Activated T-cell treated with anti-CD3 and anti-CD28 coated beads for 48 hours (primary cell): ENCODE data around the gene APLNR.
A peak's percentile ranks its signal among the peaks of the same experiment; 100 is the strongest.
"Not testable (repeated sequence)": the region's sequence is repeated elsewhere in the genome, so short reads cannot be mapped to it uniquely, and the experiment has no call there.

Source experiments
- DNase-seq: peaks from one replicate; pipeline ENCODE4 v3.0.0-alpha.2; 2020; ENCODE audit warnings: low read depth

The APLNR gene

DNA sequence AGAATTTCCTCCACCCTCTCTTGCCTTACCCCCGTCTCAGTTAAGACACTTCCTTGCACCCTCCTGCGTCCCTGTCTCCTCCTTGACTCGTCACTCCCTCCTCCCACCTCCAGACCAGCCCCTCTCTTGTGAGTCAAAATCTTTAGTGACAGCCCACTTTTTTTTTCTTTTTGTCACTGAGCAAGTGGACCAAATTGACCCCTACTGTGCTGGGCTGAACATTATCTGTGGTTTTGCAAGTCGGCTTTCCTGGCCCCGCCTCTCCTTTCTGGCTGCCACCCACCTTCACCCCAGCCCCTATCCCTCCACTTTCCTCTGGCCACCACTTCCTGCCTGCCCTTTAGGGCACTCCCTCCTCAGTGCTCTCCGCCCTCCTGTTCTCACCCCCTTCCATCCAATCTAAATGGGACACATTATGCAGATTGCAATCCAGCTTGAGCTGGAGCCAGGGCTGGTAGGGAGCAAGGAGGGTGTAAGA lies at the start of gene APLNR:
Gene APLNR, minus strand, starts transcription at position 47 of the 478 bp plus-strand sequence. CDS start 246 bp downstream, outside the sequence.
- DNase-seq, result no peak

DNA sequence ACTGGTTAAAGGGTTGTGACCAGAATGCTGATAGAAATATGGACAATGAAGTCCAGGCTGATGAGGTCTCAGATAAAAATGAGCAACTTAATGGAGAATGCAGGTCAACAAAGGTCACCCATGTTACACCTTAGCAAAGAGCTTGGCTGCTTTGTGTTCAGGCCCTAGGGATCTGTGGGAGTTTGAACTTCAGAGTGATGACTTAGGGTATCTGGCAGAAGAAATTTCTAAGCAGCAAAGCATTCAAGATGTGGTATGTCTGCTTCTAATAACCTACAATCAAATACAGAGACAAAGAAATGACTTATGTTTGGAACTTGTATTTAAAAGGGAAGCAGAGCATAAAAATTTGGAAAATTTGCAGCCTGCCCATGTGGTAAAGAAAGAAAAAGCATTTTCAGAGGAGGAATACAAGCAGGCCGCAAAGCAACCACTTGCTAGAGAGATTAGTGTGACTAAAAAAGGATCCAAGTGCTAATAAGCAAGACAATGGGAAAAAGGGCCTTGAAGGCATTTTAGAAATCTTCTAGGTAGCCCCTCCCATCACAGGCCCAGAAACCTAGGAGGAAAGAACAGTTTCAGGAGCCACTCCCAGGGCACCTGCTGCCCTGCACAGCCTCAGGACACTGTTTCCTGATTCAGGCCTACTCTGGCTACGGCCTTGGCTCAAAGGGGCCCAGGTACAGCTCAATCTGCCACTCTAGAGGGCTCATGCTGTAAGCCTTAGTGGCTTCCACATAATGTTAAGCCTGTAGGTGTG lies 46.4 kb upstream of the APLNR start:
- no peak for DNase-seq

DNA sequence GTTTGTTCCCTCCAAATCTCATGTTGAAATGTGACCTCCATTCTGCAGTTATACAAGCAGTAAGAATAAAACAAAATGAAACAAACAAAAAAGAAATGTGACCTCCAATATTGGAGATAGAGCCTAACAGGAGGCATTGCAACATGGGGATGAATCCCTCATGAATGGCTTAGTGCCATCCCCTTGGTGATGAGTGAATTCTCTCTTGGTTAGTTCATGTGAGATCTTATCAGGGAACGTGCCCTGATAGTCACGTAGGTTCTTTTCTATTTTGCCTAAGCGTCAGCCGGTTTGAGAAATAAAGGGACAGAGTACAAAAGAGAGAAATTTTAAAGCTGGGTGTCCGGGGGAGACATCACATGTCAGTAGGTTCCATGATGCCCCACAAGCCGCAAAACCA lies 44.5 kb upstream of the APLNR start:
- not testable (repeated sequence) for DNase-seq

DNA sequence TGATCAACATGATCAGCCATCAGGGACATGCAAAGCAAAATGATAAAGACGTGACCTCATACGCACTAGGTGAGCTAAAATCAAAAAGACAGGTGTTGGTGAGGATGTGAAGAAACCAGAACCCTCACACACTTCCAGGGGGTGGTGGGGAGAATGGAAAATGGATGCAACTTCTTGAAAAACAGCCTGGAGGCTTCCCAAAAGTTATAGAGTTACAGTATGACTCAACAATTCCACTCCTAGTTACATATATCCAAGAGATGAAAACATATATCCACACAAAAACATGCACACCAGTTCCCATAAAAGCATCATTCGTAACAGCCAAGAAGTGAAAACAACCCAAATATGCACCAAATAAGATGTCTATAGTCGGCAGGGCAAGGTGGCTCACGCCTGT lies 42.1 kb upstream of the APLNR start:
- DNase-seq, result no peak

DNA sequence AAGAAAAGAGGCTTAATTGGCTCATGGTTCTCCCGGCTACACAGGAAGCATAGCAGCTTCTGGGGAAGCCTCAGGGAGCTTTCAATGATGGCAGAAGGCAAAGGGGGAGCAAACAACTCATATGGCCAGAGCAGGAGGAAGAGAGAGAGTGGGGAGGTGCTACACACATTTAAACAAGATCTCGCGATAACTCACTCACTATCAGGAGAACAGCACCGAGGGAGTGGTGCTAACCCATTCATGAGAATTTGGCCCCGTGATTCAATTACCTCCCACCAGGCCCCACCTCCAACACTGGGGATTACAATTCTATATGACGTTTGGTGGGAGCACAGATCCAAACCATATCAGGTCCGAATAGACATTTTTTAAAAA lies 41.7 kb upstream of the APLNR start:
- no peak for DNase-seq

DNA sequence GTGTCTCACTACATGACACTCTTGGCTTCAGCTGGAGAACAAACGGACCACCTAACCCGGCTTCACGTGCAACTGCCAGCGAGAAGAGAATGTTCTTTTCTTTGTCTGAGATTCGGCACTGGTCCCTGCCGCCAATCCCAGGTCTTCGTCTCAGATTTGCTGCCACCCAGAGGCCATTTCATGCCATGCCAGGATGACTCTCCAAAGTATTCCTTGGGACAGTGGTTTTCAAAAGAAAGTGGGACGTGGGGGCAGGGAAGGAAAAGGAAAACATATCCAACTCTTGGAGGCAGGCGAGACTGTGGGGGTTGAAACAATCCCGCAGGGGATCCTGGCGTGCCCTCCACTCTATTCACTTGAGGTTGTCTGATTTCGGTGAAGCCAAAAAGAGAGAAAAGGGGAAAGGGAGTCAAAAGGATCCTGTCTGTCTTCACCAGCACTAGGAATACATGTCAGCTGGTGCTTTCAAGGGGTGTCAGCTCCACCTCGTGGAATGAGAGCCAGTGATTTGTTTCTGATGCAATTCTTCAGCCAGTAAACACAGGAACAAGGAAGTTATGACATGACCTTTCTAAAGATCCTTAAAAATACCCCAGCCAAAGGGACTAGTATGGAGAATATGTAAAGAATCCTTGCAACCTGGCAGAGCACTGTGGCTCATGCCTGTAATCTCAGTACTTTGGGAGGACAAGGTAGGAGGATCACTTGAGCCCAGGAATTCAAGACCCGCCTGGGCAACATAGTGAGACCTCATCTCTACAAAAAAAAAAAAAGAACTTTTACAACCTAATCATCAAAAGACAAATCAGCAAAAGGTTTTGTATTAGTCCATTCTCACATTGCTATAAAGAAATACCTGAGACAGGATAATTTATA lies 41.0 kb upstream of the APLNR start:
- peak; percentile 28 for DNase-seq

DNA sequence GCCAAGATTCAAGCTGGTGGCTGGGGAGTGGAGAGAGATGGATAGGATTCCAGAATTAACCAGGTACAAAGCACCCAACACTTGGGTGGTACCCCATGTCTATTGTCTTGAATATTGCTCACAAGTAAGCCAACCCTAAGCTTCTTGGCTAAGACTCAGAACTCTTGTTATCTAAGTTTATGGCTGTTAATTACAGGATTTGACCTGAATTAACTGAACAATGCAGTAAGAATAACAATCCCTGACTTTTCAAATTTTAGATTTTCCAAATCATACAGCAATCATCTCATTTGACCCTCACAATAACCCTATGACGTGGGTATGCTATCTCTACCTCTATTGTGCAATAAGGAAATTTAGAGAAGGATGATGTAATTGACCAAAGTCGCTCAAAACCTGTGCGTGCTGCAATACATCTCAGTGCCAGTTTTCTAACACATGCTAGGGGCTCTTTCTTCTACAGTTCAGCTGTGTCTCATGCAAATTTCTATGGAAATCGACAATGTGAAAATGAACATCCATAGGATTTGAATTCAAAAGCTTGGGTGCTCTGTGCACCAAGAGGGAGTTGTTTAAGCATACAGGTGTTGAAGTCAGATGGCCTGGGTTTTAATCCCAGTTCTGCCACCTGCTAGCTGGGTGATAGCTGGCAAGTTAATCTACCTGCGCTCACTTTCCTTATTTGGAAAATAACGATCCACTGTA lies 40.1 kb upstream of the APLNR start:
- no peak for DNase-seq

DNA sequence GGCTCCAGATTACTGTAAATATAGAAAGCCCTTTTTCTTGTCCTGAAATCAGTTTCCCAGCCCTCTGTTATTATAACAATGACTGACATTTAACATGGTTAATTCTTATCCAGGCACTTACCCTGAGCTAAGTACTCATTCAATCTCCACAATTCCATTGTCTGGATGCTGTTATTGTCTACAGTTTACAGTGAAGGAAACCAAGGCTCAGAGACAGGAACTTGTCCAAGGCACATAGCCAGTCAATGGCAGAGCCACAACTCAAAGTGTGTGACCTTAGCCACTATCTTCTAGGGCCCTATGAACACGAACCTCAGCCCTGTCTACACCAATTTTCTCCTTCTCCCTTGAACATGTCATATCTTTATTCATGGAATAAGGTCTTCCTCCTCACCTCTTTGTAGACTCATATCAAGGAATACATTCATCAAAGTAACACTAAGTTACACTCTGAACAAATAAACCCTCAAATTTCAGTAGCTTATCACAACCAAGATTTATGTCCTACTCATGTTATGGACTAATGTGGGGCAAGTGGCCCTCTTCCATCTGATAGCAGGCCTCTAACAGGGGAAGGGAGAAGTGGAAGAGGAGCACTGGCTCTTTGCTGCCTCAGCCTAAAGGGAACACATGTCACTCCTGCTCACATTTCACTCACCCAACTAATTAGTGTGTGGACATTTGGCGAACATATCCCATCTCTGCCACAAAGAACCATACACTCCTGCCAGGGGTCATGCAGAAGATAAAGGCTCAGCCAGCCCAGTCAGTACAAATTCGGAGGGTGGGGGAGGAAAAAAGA lies 39.3 kb upstream of the APLNR start:
- no peak for DNase-seq

DNA sequence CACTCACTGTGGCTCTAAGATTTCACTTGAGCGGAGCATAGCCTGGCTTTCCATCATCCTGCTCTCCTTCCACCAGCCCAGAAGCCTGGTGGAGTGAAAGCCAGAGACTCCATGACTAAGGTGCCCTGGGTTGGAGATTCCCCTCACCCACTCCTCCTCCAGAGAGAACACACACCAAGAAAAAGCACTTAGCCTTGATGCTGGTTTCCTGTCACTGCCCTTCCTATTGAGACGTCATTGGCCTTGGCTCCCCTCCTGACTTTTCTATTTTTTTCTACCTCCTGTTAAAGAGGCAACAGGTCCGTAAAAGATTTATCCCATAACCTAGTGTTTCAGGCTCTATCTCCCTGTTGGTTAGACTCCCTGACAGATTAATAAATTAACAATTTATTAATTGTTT lies 38.5 kb upstream of the APLNR start:
- DNase-seq, result no peak

DNA sequence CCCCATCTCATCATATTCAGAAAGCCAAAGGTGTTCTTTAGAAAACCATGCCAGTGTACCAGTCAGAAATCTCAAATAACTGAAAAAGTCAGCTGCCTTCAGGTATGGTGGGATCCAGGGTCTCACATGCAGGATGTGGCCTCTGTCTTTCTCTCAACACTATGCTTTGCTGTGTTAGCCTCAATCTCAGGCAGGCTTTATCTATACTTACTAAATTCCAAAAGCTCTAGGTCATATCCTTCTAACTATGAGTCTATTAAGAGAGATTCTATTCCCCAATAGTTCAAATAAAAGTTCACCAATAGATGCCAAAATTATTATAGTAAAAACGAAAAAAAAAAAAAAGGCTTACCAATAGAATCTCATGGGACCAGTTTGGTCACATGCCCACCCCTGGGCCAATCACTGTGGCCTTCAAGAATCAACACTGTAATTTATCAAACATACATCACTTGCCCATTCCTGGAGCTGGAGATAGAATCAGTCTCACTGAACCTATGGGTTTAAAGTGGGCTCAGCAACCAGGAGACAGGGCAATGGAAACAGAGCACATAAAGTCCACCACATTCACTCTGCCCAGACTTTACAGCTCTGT lies 38.0 kb upstream of the APLNR start:
- no peak for DNase-seq

DNA sequence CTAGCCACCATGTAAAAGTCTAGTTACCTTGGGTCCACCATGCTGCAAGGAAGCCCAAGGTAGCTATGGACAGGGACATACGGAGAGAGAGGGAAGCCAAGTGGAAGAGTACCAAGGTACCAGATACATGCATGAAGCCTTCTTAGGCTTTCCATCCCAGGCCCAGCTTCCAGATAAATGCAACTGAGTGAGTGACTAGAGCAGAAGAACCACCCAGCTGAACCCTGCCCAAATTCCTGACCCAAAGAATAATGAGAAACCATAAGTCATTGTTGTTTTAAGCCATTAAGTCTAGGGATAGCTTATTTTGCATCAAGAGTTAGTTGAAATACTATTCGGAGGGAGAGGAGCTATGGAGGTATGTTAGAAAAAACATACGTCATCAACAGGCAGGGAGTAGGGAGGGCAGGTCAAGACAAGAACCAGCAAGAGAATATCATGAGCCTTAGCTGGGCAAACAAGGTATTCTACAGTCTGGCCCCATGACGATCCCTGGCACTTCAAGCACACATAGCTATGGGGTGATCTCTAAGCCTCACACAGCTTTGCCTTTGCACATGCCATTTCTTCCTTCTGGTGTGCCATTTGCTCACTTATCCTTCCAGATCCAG lies 36.5 kb upstream of the APLNR start:
- no peak for DNase-seq

DNA sequence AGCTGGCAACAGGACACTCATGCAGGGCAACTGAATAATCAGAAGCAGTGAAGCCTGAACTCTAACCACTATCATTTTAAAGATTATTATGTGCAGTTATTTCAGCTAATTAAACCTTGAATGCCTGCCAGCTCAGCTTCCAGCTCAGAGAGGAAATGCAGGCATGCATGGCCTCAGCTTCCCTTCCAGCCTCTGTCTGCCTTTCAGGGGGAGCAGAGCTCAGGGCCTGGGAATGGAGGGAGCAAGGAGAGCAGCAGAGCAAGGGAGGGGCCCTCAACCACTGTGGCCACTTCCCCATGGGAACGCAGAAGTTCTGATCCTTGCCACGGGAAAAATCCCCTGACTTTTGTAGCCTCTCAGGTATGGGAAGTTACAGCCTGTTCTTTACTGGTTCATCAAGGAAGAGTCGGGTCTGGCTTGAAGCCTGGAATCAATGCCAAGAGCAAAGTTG lies 32.5 kb upstream of the APLNR start:
- no peak for DNase-seq

DNA sequence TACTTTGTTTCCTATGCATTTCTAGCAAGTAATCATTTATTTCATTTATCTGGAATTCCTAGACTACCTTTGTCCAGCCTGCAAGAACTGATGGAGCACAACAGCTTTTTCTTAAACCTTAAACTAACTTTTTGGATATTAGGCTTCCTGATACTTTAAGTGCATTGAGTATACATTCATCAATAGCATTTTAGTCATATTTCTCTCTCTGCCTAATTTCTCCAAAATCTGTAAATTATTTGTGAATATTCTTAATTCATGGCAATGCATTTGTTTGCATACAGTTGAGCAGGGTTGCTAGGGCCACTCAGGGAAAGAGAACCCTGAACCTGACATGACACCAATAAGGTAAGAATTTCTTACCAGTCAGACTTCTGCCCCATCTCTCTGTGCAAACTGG lies 29.1 kb upstream of the APLNR start:
- no peak for DNase-seq

DNA sequence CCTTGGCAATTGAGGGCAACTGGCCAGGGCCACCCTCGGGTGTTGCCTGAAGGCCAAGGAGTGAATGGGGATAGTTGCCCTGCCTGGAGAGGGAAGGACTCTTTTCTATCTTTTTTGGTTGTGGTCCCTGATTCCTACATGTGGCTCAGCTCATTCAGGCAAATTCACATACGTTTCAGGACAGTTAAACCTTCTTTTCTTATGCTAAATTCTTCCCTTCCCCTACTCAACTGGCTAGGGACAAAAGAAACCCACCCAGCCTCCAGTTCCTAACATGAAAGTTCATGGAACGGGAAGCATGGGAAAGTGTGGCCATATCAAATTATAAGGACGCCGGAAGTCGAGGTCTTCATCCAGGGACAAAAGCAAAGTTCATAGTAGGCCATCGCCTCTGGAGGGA lies 26.3 kb upstream of the APLNR start:
- no peak for DNase-seq

DNA sequence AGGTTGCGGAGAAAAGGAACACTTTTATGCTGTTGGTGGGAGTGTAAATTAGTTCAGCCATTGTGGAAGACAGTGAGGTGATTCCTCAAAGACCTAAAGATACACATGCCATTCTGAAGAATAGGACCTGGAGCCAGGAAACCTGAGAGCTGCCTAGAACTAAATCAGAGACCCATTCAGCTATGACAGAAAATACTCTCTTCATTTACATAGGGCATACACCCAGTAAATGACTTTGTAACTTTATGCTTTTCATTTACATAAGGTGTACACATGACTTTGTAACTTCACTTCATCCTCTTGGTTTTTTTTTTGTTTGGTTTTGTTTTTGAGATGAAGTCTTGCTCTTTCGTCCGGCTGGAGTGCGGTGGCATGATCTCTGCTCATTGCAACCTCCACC lies 25.1 kb upstream of the APLNR start:
- DNase-seq, result no peak

DNA sequence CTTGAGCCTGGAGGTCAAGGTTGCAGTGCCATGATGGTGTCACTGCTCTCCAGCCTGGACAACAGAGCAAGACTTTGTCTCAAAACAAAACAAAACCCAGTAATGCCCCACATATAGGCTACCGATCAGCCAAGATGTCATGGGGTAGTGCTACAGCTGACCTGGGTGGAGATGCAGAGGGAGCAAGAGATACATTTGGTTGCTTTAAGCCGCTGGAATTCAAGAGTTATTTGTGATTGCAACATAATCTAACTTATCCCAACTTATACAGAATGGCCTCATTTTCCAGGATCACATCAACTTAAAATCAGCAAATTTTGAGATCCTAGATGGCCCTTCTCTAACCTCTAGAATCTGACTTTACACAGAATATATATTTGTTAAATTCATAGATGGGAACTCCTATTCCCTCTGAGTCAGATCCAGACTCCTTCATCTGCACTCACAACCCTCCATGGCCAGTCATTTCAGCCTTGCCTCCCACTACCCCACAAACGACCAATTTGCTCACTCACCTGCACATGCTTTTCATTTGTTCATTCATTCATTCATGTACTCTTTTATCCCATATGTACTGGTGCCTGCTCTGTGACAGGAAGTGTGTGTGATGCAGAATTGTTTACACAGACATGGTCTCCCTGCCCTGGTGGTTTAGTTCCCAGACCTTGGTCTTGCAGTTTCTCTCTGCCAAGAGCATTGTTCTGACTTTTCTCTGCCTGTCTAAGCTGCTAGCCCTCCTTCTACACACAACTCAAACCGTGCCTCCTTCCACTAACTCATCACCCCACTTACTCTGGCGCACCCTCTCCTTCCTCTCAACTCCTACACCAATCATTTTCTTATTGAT lies 24.1 kb upstream of the APLNR start:
- no peak for DNase-seq

DNA sequence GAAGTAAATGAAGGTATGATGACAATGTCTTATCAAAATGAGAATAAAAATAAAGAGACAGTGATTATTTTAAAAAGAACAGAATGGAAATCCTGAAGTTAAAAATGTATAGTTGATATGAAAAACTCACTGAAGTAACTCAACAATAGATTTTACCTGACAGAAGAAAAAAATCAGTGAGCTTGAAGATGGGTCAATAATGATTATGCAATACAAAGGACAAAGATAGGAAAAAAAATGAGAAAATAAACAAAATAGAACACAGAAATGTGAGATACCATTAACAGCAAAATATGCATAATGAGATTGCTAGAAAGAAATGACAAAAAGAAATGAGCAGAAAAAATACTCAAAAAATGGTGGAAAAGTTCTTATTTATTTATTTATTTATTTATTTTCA lies 19.1 kb upstream of the APLNR start:
- DNase-seq, result no peak

DNA sequence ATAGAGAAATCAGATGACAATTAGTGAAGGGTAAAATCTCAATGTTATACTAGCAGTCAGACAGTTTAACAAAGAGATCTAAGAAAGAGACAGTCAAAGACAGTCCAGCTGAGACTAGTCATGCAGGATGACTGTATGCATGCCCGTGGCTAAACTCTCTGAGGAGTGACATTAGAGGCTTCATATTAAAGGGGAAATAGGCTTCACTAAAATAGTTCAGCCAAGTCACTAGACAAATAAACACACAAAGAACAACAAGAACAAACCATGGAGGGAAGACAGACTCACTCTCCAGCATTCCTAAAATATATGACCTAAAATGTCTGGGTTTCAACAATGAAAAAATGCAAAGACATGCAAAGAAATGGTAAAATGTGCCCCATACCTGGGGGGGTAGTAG lies 18.6 kb upstream of the APLNR start:
- DNase-seq, result no peak

DNA sequence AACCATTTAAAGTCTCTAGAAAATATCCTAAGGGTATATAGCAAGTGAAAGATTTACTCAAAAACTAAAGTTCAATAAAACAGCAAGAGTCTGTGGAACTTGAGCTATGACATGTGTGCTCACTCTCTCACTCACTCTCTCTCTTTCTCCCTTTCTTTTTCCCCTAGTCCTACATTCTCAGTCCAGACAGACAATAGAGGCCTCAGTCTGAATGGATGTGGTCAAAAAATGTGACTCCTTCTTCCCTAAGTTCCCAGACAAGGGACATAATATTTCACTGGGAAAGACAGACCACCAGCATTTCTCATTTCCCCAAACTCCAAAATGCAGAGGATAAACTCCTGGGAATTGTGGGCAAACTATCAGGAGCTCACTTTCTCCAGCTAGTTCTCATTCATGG lies 17.6 kb upstream of the APLNR start:
- DNase-seq, result no peak
